ENCODE data around the gene RPRD1B. TPM values are rescaled to one million over a fixed set of nuclear protein-coding genes. Genes with fewer than 3 reads are reported as not detected.

RPRD1B gene
- total and polyA plus RNA-seq, 2 of the 13 experiments (the other 11 are each of a cell fraction or from before 2014, with no cell fraction given): 31.1 to 41.5 TPM

DNA sequence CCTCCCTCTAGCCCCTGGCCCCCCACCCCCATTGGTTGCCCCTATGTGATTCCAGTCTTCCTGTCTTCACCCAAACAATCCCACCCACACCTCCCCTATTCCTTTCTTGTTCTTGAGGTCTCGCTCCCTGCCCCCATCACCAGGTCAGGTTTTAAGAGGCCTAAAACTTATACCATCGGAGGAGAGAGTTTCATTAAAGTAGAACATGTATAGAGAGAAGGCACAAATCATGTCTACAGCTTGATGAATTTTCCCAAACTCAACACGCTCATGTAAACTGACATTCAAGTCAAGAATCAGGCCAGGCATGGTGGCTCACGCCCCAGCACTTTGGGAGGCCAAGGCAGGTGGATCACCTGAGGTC, 87.1 kb downstream of the RPRD1B start:
- Histone ChIP-seq H3K36me3 (replicated peaks in 1 of 2; ENCODE audit: control insufficient read depth in 1 of 2, insufficient read depth in 2 of 2, low read length in 2 of 2) (no peaks in the 10 kb centered on the region), H2AFZ (ENCODE audit: low read length) (no peak overlapping the region), H3K9me3 (ENCODE audit: low read length) (no peaks in the 10 kb centered on the region), H3K4me1 (ENCODE audit: insufficient read depth, low read length) (peaks cover 31% of the 10 kb centered on the region), H3K4me2 (ENCODE audit: low read depth, low read length) (no peak overlapping the region), H4K20me1 (ENCODE audit: insufficient read depth, low read length) (no peaks in the 10 kb centered on the region), H3K9ac (ENCODE audit: insufficient read depth, low read depth, low read length) (no peak overlapping the region), H3K27me3 (ENCODE audit: control insufficient read depth in 1 of 2, insufficient read depth in 2 of 2, low read length in 2 of 2) (no peaks in the 10 kb centered on the region), H3K27ac (ENCODE audit: extremely low read length, insufficient read depth, low read length) (no peak overlapping the region), H3K4me3 (replicated peaks in 1 of 3; ENCODE audit: insufficient read depth in 1 of 3, low read depth in 2 of 3, low read length in 3 of 3) (no peak overlapping the region), H3K79me2 (ENCODE audit: insufficient read depth, low read length) (no peaks in the 10 kb centered on the region)
- FAIRE-seq: no peak
- intact Hi-C loops (cut with micrococcal nuclease; ENCODE audit: unreplicated experiment): no loop called here
- BruUV-seq (replicated peaks): no TSS peak
- ChIA-PET POLR2A (no interaction called here), CTCF (ENCODE audit: low intra/inter-chr PET ratio, low total read pairs) (no interaction called here)
- in situ Hi-C loops (cut with HindIII; ENCODE audit: extremely low pct_ligation_motif_present, low pct_unique_long_range_greater_than_20kb): no loop called here
- no peak for ATAC-seq
- no peak for TF ChIP-seq ELF4 (CRISPR knock-in tag; IDR thresholded peaks at IDR 0.05; ENCODE audit: borderline replicate concordance)
- no peak for TF ChIP-seq ZNF724P (CRISPR knock-in tag; IDR thresholded peaks at IDR 0.05; ENCODE audit: borderline replicate concordance)
- no peak for TF ChIP-seq ZNF432 (CRISPR knock-in tag; IDR thresholded peaks at IDR 0.05; ENCODE audit: borderline replicate concordance)
- no peak for TF ChIP-seq ZNF678 (CRISPR knock-in tag; IDR thresholded peaks at IDR 0.05)
- TF ChIP-seq ZNF577 (CRISPR knock-in tag; IDR thresholded peaks at IDR 0.05; ENCODE audit: borderline replicate concordance, low read depth): no peak
- TF ChIP-seq MXI1 (IDR thresholded peaks at IDR 0.05; ENCODE audit: borderline replicate concordance, low read depth, low read length): no peak
- TF ChIP-seq ZNF616 (CRISPR knock-in tag; IDR thresholded peaks at IDR 0.05; ENCODE audit: low read depth): no peak
- TF ChIP-seq HOXD1 (CRISPR knock-in tag; IDR thresholded peaks at IDR 0.05): no peak
- TF ChIP-seq, protein P1, sequence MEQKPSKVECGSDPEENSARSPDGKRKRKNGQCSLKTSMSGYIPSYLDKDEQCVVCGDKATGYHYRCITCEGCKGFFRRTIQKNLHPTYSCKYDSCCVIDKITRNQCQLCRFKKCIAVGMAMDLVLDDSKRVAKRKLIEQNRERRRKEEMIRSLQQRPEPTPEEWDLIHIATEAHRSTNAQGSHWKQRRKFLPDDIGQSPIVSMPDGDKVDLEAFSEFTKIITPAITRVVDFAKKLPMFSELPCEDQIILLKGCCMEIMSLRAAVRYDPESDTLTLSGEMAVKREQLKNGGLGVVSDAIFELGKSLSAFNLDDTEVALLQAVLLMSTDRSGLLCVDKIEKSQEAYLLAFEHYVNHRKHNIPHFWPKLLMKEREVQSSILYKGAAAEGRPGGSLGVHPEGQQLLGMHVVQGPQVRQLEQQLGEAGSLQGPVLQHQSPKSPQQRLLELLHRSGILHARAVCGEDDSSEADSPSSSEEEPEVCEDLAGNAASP (CRISPR knock-in tag; IDR thresholded peaks at IDR 0.05; ENCODE audit: borderline replicate concordance): no peak
- TF ChIP-seq ZNF256 (CRISPR knock-in tag; conservative IDR thresholded peaks at IDR 0.05): no peak
- TF ChIP-seq HCFC1 (IDR thresholded peaks at IDR 0.05; ENCODE audit: low read depth, low read length): no peak
- TF ChIP-seq SMYD3 (CRISPR knock-in tag; IDR thresholded peaks at IDR 0.05): no peak
- TF ChIP-seq GTF3A (CRISPR knock-in tag; conservative IDR thresholded peaks at IDR 0.05): no peak
- TF ChIP-seq MYNN (CRISPR knock-in tag; IDR thresholded peaks at IDR 0.05; ENCODE audit: low read depth): no peak
- TF ChIP-seq ZFP62 (CRISPR knock-in tag; IDR thresholded peaks at IDR 0.05): no peak
- DNase-seq (ENCODE audit: low spot score): no peak
- 95% methylated on average over 4 of the region's 4 CpGs for WGBS (ENCODE audit: low lambda C conversion rate)
